GM23338 (cell line): Measurements from ENCODE around the gene HS1BP3.

Experiments used
- CREB1 ChIP-seq: fragments of 250-450 bp; sonication (Bioruptor Pico); IDR thresholded peaks from 2 replicates; pipeline ENCODE4 v1.5.0; 2020; ENCODE audit warnings: low read depth, mild to moderate bottlenecking, moderate library complexity
- ETS1 ChIP-seq: IDR thresholded peaks from 2 replicates; pipeline ENCODE4 v1.6.1; 2016; ENCODE audit warnings: antibody characterized with exemption
- EZH2 ChIP-seq: fragments of 200-600 bp; sonication (generic); IDR thresholded peaks from one replicate; pipeline ENCODE4 v1.8.0; 2017; ENCODE audit warnings: antibody characterized with exemption, mild to moderate bottlenecking, low read depth; ENCODE audit not compliant: unreplicated experiment
- EZH2phosphoT487 ChIP-seq: fragments of 200-600 bp; sonication (generic); IDR thresholded peaks from one replicate; pipeline ENCODE4 v1.8.1; 2018; ENCODE audit warnings: antibody characterized with exemption; ENCODE audit not compliant: unreplicated experiment
- JUNB ChIP-seq: IDR thresholded peaks from one replicate; pipeline ENCODE4 v1.6.1; 2016; ENCODE audit warnings: antibody characterized with exemption; ENCODE audit not compliant: unreplicated experiment
- NANOG ChIP-seq: IDR thresholded peaks from 2 replicates; pipeline ENCODE4 v1.6.1; 2016; ENCODE audit warnings: antibody characterized with exemption, borderline replicate concordance
- POLR2AphosphoS5 ChIP-seq: IDR thresholded peaks from 2 replicates; pipeline ENCODE4 v1.6.1; 2016; ENCODE audit warnings: antibody characterized with exemption, low read depth
- STAT1 ChIP-seq: IDR thresholded peaks from one replicate; pipeline ENCODE4 v1.6.1; 2016; ENCODE audit warnings: antibody characterized with exemption; ENCODE audit not compliant: unreplicated experiment
- TF ChIP-seq, protein P1 (sequence below), 2 experiments: fragments of 200-600 bp in 1 of 2; sonication (generic) in 1 of 2; conservative IDR thresholded peaks; 2 replicates each; pipeline versions ENCODE4 v1.5.1 to v1.6.1; 2016 to 2017; ENCODE audit warnings: antibody characterized with exemption in 2 of 2, low read depth in 2 of 2, mild to moderate bottlenecking in 2 of 2, moderate library complexity in 1 of 2
- TF ChIP-seq, protein P2 (sequence below): IDR thresholded peaks from one replicate; pipeline ENCODE4 v1.6.1; 2018; ENCODE audit warnings: antibody characterized with exemption; ENCODE audit not compliant: unreplicated experiment
- TF ChIP-seq, protein P3 (sequence below): fragments of 250-450 bp; sonication (Bioruptor Pico); IDR thresholded peaks from 2 replicates; pipeline ENCODE4 v1.5.0; 2020; ENCODE audit warnings: mild to moderate bottlenecking, moderate library complexity

DNA sequence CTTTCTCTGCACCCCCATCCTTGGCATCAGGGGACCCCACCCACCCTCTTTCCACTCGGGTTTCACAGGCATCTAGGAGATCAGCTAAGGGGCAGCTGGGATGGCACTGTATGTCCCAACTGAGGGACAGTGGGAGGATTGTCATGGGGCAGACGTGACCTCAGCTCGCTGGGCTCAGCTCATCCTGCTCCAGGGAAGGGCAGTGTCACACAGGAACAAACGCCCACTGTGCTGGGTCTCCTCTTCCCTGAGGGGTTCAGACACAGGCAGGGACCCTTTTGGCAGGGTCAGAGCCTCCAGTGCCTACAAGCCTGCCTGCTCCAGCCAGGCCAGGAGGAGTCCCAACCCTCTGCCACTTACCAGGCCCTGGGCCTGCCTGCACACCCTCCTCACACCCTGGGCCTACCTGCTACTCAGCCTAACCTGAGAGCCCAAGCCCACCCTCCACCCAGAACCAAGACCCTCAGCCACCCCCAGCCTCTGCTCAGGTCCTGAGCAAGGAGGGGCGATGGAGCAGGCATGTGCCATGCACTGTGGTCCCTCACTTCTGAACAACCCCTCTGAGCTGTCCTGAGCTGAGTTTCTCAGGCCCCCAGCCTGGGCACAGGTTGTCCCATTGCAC lies 68.2 kb downstream of the HS1BP3 start:
- TF ChIP-seq EZH2 (no peak), EZH2phosphoT487 (no peak), POLR2AphosphoS5 (no peak), STAT1 (no peak), ETS1 (no peak), NANOG (no peak), CREB1 (CRISPR knock-in tag) (no peak), JUNB (no peak)
- TF ChIP-seq, protein P1, sequence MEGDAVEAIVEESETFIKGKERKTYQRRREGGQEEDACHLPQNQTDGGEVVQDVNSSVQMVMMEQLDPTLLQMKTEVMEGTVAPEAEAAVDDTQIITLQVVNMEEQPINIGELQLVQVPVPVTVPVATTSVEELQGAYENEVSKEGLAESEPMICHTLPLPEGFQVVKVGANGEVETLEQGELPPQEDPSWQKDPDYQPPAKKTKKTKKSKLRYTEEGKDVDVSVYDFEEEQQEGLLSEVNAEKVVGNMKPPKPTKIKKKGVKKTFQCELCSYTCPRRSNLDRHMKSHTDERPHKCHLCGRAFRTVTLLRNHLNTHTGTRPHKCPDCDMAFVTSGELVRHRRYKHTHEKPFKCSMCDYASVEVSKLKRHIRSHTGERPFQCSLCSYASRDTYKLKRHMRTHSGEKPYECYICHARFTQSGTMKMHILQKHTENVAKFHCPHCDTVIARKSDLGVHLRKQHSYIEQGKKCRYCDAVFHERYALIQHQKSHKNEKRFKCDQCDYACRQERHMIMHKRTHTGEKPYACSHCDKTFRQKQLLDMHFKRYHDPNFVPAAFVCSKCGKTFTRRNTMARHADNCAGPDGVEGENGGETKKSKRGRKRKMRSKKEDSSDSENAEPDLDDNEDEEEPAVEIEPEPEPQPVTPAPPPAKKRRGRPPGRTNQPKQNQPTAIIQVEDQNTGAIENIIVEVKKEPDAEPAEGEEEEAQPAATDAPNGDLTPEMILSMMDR (conservative IDR thresholded peaks at IDR 0.05; ENCODE audit: low read depth in 2 of 2): no peak
- TF ChIP-seq, protein P2, sequence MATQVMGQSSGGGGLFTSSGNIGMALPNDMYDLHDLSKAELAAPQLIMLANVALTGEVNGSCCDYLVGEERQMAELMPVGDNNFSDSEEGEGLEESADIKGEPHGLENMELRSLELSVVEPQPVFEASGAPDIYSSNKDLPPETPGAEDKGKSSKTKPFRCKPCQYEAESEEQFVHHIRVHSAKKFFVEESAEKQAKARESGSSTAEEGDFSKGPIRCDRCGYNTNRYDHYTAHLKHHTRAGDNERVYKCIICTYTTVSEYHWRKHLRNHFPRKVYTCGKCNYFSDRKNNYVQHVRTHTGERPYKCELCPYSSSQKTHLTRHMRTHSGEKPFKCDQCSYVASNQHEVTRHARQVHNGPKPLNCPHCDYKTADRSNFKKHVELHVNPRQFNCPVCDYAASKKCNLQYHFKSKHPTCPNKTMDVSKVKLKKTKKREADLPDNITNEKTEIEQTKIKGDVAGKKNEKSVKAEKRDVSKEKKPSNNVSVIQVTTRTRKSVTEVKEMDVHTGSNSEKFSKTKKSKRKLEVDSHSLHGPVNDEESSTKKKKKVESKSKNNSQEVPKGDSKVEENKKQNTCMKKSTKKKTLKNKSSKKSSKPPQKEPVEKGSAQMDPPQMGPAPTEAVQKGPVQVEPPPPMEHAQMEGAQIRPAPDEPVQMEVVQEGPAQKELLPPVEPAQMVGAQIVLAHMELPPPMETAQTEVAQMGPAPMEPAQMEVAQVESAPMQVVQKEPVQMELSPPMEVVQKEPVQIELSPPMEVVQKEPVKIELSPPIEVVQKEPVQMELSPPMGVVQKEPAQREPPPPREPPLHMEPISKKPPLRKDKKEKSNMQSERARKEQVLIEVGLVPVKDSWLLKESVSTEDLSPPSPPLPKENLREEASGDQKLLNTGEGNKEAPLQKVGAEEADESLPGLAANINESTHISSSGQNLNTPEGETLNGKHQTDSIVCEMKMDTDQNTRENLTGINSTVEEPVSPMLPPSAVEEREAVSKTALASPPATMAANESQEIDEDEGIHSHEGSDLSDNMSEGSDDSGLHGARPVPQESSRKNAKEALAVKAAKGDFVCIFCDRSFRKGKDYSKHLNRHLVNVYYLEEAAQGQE: no peak
- TF ChIP-seq, protein P3, sequence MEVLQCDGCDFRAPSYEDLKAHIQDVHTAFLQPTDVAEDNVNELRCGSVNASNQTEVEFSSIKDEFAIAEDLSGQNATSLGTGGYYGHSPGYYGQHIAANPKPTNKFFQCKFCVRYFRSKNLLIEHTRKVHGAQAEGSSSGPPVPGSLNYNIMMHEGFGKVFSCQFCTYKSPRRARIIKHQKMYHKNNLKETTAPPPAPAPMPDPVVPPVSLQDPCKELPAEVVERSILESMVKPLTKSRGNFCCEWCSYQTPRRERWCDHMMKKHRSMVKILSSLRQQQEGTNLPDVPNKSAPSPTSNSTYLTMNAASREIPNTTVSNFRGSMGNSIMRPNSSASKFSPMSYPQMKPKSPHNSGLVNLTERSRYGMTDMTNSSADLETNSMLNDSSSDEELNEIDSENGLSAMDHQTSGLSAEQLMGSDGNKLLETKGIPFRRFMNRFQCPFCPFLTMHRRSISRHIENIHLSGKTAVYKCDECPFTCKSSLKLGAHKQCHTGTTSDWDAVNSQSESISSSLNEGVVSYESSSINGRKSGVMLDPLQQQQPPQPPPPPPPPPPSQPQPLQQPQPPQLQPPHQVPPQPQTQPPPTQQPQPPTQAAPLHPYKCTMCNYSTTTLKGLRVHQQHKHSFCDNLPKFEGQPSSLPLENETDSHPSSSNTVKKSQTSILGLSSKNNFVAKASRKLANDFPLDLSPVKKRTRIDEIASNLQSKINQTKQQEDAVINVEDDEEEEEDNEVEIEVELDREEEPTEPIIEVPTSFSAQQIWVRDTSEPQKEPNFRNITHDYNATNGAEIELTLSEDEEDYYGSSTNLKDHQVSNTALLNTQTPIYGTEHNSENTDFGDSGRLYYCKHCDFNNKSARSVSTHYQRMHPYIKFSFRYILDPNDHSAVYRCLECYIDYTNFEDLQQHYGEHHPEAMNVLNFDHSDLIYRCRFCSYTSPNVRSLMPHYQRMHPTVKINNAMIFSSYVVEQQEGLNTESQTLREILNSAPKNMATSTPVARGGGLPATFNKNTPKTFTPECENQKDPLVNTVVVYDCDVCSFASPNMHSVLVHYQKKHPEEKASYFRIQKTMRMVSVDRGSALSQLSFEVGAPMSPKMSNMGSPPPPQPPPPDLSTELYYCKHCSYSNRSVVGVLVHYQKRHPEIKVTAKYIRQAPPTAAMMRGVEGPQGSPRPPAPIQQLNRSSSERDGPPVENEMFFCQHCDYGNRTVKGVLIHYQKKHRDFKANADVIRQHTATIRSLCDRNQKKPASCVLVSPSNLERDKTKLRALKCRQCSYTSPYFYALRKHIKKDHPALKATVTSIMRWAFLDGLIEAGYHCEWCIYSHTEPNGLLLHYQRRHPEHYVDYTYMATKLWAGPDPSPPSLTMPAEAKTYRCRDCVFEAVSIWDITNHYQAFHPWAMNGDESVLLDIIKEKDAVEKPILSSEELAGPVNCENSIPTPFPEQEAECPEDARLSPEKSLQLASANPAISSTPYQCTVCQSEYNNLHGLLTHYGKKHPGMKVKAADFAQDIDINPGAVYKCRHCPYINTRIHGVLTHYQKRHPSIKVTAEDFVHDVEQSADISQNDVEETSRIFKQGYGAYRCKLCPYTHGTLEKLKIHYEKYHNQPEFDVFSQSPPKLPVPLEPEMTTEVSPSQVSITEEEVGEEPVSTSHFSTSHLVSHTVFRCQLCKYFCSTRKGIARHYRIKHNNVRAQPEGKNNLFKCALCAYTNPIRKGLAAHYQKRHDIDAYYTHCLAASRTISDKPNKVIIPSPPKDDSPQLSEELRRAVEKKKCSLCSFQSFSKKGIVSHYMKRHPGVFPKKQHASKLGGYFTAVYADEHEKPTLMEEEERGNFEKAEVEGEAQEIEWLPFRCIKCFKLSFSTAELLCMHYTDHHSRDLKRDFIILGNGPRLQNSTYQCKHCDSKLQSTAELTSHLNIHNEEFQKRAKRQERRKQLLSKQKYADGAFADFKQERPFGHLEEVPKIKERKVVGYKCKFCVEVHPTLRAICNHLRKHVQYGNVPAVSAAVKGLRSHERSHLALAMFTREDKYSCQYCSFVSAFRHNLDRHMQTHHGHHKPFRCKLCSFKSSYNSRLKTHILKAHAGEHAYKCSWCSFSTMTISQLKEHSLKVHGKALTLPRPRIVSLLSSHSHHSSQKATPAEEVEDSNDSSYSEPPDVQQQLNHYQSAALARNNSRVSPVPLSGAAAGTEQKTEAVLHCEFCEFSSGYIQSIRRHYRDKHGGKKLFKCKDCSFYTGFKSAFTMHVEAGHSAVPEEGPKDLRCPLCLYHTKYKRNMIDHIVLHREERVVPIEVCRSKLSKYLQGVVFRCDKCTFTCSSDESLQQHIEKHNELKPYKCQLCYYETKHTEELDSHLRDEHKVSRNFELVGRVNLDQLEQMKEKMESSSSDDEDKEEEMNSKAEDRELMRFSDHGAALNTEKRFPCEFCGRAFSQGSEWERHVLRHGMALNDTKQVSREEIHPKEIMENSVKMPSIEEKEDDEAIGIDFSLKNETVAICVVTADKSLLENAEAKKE (CRISPR knock-in tag): no peak
